ENCODE results near the gene RHOF. TPM values are rescaled to one million over a fixed set of nuclear protein-coding genes. Genes with fewer than 3 reads are reported as not detected.

The RHOF gene
- polyA plus RNA-seq, 1 of the 3 experiments (the other 2 are of a cell fraction): 5.0 TPM

- no peak for TF ChIP-seq ZBTB33 (IDR thresholded peaks at IDR 0.05; ENCODE audit: borderline replicate concordance, low read depth)
Measured at GRCh38 chr12:121817648-121818043, 24.2 kb upstream of the RHOF start (continued).

- DNase-seq: no peak
- H3K27me3 ChIP-seq (ENCODE audit: insufficient read depth): no peaks in the 10 kb centered on the region
- 94% methylated on average over 40 of the region's 47 CpGs for WGBS (ENCODE audit: low lambda C conversion rate)
- POLR2A ChIA-PET: no interaction called here
- H3K9me2 ChIP-seq: no peaks in the 10 kb centered on the region
- TF ChIP-seq MXI1 (IDR thresholded peaks at IDR 0.05; ENCODE audit: low read depth, low read length) (no peak), NFIC (IDR thresholded peaks at IDR 0.05; ENCODE audit: borderline replicate concordance) (no peak), RFX5 (IDR thresholded peaks at IDR 0.05; ENCODE audit: low read length) (no peak), YY1 (IDR thresholded peaks at IDR 0.05; ENCODE audit: low read depth) (no peak), PBX3 (IDR thresholded peaks at IDR 0.05) (no peak), RXRA (IDR thresholded peaks at IDR 0.05; ENCODE audit: borderline replicate concordance, low read depth) (no peak), USF2 (IDR thresholded peaks at IDR 0.05; ENCODE audit: borderline replicate concordance, low read depth, low read length) (no peak), USF1 (IDR thresholded peaks at IDR 0.05; ENCODE audit: borderline replicate concordance, low read depth) (no peak), GATA2 (CRISPR knock-in tag; IDR thresholded peaks at IDR 0.05) (no peak), GABPA (IDR thresholded peaks at IDR 0.05; ENCODE audit: low read depth) (no peak), FOSL2 (IDR thresholded peaks at IDR 0.05; ENCODE audit: borderline replicate concordance, low read depth) (no peak), RAD21 (IDR thresholded peaks at IDR 0.05; ENCODE audit: low read length) (no peak), EZH2phosphoT487 (IDR thresholded peaks at IDR 0.05; ENCODE audit: borderline replicate concordance, low read depth) (no peak), FOXJ3 (CRISPR knock-in tag; IDR thresholded peaks at IDR 0.05) (no peak), IRF3 (IDR thresholded peaks at IDR 0.05; ENCODE audit: low read depth, low read length) (no peak), RCOR1 (IDR thresholded peaks at IDR 0.05; ENCODE audit: low read length) (no peak), EP300 (IDR thresholded peaks at IDR 0.05; ENCODE audit: borderline replicate concordance in 1 of 2, low read depth in 1 of 2, low read length in 1 of 2) (no peak), ELF1 (IDR thresholded peaks at IDR 0.05) (no peak)
- peaks cover 5 to 8% of the 10 kb centered on the region in 2 experiments; a peak in 2 of 4 replicates for H3K4me1 ChIP-seq (ENCODE audit: control insufficient read depth in 1 of 2, insufficient read depth in 2 of 2, low read depth in 1 of 2, low read length in 1 of 2)
- no peak overlapping the region for H3K9ac ChIP-seq
- peaks cover 40% of the 10 kb centered on the region for H3K79me2 ChIP-seq (ENCODE audit: insufficient read depth)
- H3K4me3 ChIP-seq (ENCODE audit: low read depth in 2 of 2, low read length in 1 of 2): no peak overlapping the region
- H4K20me1 ChIP-seq (ENCODE audit: insufficient read depth): peaks cover 21% of the 10 kb centered on the region
- H3K27ac ChIP-seq (ENCODE audit: low read depth in 2 of 2, low read length in 1 of 2): no peak overlapping the region
- H2AFZ ChIP-seq (ENCODE audit: low read depth): no peak overlapping the region
- peaks cover 2% of the 10 kb centered on the region for H3F3A ChIP-seq (replicated peaks; ENCODE audit: insufficient read depth)
- no peak overlapping the region for H3K4me2 ChIP-seq
- CTCF ChIA-PET: interaction anchor here (18.3 kb wide), 1 partner anchor 23 kb away, joined by 675 read pairs; the partner anchor contains the start of gene RHOF
- peaks cover 48 to 50% of the 10 kb centered on the region in 2 experiments for H3K36me3 ChIP-seq (replicated peaks in 1 of 2; ENCODE audit: control insufficient read depth in 1 of 2, insufficient read depth in 2 of 2, low read length in 1 of 2)
- no peaks in the 10 kb centered on the region for H3K9me3 ChIP-seq
Measured at GRCh38 chr12:121816925-121817647, 23.6 kb upstream of the RHOF start.

All from SK-N-SH (cell line).